ENCODE measurements around the gene SPRYD7.
"Not testable (repeated sequence)": the region's sequence is repeated elsewhere in the genome, so short reads cannot be mapped to it uniquely, and the experiment has no call there.

SPRYD7 gene

GRCh38 chr13:49932868-49933267 lies 3.3 kb downstream of the SPRYD7 start:
- DNase-seq (ENCODE audit: low read depth): no peak

GRCh38 chr13:49932066-49932465 lies 4.1 kb downstream of the SPRYD7 start:
- DNase-seq (ENCODE audit: low read depth): no peak

- no peak for DNase-seq (ENCODE audit: low read depth)
Observed at GRCh38 chr13:49927755-49928154, 8.4 kb downstream of the SPRYD7 start.

- no peak for DNase-seq (ENCODE audit: low read depth)
Observed at GRCh38 chr13:49925881-49926418, 10.2 kb downstream of the SPRYD7 start.

GRCh38 chr13:49922301-49922700 lies 13.8 kb downstream of the SPRYD7 start:
- DNase-seq (ENCODE audit: low read depth): no peak

GRCh38 chr13:49920969-49921368 lies 15.2 kb downstream of the SPRYD7 start:
- not testable (repeated sequence) for DNase-seq (ENCODE audit: low read depth)

GRCh38 chr13:49918106-49918505 lies 18.0 kb downstream of the SPRYD7 start:
- DNase-seq (ENCODE audit: low read depth): not testable (repeated sequence)

- no peak for DNase-seq (ENCODE audit: low read depth)
Observed at GRCh38 chr13:49914947-49915346, 21.2 kb downstream of the SPRYD7 start.

GRCh38 chr13:49908637-49909036 lies 27.5 kb downstream of the SPRYD7 start:
- no peak for DNase-seq (ENCODE audit: low read depth)

GRCh38 chr13:49904729-49905456 lies 31.2 kb downstream of the SPRYD7 start:
- no peak for DNase-seq (ENCODE audit: low read depth)

- DNase-seq (ENCODE audit: low read depth): no peak
Observed at GRCh38 chr13:49898792-49899191, 37.3 kb downstream of the SPRYD7 start.

GRCh38 chr13:49897713-49898112 lies 38.4 kb downstream of the SPRYD7 start:
- DNase-seq (ENCODE audit: low read depth): no peak

- no peak for DNase-seq (ENCODE audit: low read depth)
Observed at GRCh38 chr13:49895826-49896225, 40.3 kb downstream of the SPRYD7 start.

- no peak for DNase-seq (ENCODE audit: low read depth)
Observed at GRCh38 chr13:49893591-49893990, 42.5 kb downstream of the SPRYD7 start.

GRCh38 chr13:49890376-49890775 lies 45.8 kb downstream of the SPRYD7 start:
- no peak for DNase-seq (ENCODE audit: low read depth)

GRCh38 chr13:49878682-49879081 lies 57.5 kb downstream of the SPRYD7 start:
- no peak for DNase-seq (ENCODE audit: low read depth)

GRCh38 chr13:49877629-49878218 lies 58.4 kb downstream of the SPRYD7 start:
- no peak for DNase-seq (ENCODE audit: low read depth)

GRCh38 chr13:49874430-49874829 lies 61.7 kb downstream of the SPRYD7 start:
- no peak for DNase-seq (ENCODE audit: low read depth)

GRCh38 chr13:49869519-49869918 lies 66.6 kb downstream of the SPRYD7 start:
- no peak for DNase-seq (ENCODE audit: low read depth)

GRCh38 chr13:49867834-49868233 lies 68.3 kb downstream of the SPRYD7 start:
- DNase-seq (ENCODE audit: low read depth): no peak

- no peak for DNase-seq (ENCODE audit: low read depth)
Observed at GRCh38 chr13:49865218-49865617, 70.9 kb downstream of the SPRYD7 start.

GRCh38 chr13:49864509-49864908 lies 71.6 kb downstream of the SPRYD7 start:
- DNase-seq (ENCODE audit: low read depth): no peak
